LNCAP (cell line): ENCODE data around the gene DDC.

Experiments
- TF ChIP-seq, protein P1 (sequence below): fragments of 450-650 bp; IDR thresholded peaks from 2 replicates; pipeline ENCODE4 v1.5.1; 2017; ENCODE audit warnings: mild to moderate bottlenecking

DDC gene

DNA sequence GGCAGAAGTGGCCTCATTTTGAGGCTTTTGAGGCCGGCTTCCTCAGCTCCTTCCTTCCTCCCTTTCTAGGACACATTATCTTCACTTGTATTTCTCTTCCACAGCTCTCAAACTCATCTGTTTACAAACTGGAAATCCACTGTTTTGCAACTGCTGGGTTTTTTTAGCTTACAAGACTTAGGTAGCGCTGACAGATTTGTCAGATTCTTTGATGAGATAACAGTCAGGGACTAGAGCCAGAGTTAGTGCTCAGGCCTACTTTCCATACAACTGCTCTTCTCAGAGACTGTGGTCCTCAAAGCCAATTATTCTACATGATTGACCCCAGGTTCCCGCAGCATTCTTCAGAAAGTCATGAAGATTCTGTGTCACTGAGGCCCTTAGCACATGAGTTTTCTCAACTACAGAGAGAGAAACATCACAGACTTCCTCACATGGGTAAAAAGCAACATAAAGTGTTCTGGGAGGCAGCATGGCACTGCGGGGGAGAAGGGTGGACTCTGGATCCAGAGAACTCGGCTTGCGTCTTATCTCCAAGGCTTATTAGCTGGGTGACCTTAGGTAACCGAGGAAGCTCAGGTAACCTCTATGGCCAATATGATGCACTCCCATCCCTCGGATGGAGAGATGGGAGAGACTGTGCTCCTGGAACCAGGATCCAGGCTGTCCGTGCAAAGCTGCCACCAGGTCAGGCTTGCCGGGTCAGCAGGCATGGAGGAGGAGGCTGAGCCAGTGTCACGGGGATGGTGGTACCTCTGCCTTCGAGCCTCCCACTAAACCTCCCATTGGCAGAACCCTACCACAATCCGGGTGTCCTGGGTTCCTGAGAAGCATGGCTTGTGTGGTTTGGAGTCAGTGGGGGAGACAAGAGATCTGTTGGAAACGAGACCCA, 10.5 kb downstream of the DDC start:
- TF ChIP-seq, protein P1, sequence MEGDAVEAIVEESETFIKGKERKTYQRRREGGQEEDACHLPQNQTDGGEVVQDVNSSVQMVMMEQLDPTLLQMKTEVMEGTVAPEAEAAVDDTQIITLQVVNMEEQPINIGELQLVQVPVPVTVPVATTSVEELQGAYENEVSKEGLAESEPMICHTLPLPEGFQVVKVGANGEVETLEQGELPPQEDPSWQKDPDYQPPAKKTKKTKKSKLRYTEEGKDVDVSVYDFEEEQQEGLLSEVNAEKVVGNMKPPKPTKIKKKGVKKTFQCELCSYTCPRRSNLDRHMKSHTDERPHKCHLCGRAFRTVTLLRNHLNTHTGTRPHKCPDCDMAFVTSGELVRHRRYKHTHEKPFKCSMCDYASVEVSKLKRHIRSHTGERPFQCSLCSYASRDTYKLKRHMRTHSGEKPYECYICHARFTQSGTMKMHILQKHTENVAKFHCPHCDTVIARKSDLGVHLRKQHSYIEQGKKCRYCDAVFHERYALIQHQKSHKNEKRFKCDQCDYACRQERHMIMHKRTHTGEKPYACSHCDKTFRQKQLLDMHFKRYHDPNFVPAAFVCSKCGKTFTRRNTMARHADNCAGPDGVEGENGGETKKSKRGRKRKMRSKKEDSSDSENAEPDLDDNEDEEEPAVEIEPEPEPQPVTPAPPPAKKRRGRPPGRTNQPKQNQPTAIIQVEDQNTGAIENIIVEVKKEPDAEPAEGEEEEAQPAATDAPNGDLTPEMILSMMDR: no peak

DNA sequence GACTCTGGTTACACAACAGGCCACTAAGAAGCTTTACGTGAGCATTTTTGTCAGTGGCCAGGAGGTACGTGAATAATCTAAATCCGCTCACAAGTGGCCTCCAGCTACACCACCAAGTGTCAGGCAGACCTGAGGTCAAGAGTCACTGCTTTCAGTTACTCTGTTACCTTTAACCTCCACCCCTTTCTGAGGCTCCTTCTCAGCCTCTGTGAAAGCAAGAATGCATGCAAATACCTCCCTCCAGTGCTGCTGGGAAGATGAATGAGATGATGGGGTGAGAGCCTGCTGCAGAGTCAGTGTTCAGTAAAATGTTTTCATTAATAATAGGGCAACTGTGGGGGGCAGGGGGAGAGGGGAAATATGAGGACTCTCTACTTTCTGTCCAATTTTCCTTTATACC, 11.2 kb downstream of the DDC start:
- TF ChIP-seq, protein P1: no peak

DNA sequence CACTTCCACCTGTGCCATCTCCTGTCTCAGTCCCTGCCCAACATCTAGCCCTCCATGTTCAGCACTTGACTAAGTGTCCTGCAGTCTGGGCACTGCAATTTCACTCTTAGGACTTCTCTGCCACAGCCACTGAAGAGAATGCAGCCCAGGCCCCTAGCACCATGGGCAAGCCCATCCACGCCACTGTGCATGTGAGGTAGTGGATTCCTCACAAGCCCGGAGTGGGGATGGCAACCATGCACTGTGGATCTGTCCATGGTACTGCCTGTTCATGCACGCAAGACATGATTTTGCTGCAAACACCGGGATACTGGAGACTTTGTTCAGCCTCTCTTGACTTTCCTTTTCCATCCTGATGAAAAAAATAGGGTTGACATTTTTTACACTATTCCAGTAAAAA, 12.3 kb downstream of the DDC start:
- TF ChIP-seq, protein P1: no peak

DNA sequence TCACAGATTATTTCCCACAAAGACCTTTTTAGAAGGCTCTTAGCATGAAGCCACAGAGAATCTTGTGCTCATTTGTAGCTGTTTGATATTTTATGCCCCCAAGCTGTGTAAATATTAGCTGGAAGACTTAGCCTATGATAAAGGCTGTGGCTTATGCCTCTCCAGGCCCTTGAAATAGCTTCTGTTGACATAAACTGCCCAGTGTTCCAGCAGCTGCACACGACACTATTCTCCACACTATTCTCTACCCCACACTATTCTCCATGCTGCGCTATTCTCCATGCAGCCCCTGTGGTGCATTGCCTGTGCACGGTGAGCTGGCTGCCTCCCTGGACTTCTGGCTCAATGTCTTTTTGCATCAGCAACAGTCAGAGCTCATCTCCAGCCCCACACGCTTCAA, 13.1 kb downstream of the DDC start:
- TF ChIP-seq, protein P1: no peak

DNA sequence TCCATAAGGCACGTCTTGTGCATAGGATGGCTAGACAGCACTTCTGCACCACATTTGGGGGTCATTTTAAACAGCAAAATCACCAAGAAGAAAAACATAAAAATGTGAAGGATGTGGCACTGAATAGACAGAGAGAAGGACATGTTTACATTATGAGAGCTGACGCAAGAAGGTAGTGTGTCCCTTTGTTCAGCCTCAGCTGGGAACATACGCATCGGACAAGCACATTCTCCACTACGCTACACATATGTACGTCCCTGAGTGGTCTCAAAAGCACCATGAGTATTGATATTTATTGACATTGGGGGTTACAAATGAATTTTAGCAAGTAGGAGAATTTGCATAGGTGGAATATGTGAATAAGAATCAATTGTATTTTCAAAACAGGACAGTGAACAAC, 20.2 kb downstream of the DDC start:
- TF ChIP-seq, protein P1: no peak

DNA sequence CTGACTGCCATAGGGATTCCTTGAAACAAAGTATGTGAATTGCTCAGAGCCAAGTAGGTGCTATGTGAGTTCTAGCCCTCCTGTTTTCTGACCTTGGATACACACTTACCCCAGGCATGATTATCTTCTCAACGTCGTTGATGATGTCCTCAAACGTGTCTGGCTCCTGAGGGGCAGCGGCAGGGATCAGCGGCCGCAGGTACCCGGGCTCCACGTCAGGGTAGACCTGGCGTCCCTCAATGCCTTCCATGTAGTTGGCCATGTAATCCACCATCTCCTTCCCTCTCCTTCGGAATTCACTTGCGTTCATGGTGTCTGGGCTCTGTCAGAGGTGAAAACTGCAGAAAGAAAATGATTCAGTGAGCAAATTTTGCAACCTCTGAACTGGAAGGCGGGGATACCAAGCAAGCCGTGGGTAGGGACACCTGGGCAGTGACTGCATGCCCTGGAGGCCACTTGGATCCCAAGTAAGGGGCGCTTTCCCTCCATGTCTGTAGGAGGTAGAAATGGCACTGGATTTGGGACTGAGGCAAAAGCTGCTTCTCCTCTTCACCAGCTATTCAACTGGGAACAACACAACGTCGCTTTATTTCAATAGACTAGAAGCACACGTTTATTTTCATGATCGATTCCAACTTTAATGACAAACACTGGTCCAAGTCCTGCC, 21.3 kb downstream of the DDC start:
- TF ChIP-seq, protein P1: no peak

DNA sequence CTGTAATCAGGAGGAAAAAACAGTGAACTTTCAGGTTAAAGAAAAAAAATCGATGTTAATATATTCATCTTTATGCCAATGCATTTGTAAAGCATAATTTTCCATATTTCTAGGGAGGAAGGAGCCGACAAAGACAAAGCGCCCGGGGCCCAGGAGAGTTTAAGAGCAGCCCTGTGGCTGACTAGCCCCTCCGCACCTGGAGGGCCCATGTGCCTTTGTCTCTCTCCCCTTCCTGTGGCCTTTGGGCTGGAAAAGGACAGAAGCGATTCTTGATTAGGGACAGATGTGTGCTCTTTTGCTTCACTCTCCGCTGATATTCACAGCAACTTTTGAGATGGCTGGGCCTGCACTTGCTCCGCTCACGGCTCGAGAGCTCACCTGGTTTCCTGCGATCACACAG, 23.1 kb downstream of the DDC start:
- TF ChIP-seq, protein P1: no peak
